NCI-H748 treated with DMSO at 0.1 percent for 48 hours (cell line): ENCODE measurements around the gene SIMC1.

ENCODE experiments used
- DNase-seq: peaks from one replicate; lab custom pipeline; 2025; lab: John Stamatoyannopoulos, UW

The SIMC1 gene

GRCh38 chr5:176317534-176318374 lies 79.5 kb downstream of the SIMC1 start:
- DNase-seq: no peak

GRCh38 chr5:176319827-176320554 lies 81.8 kb downstream of the SIMC1 start:
- DNase-seq: no peak

- DNase-seq: no peak
Observed at GRCh38 chr5:176320577-176320976, 82.4 kb downstream of the SIMC1 start.

- no peak for DNase-seq
Observed at GRCh38 chr5:176334031-176334770, 96.0 kb downstream of the SIMC1 start.

- DNase-seq: no peak
Observed at GRCh38 chr5:176337913-176338312, 99.7 kb downstream of the SIMC1 start.

GRCh38 chr5:176339304-176339703 lies 101.1 kb downstream of the SIMC1 start:
- DNase-seq: no peak

- DNase-seq: no peak
Observed at GRCh38 chr5:176341325-176342157, 103.3 kb downstream of the SIMC1 start.

GRCh38 chr5:176342158-176342483 lies 103.9 kb downstream of the SIMC1 start:
- DNase-seq: no peak

GRCh38 chr5:176342766-176343458 lies 104.7 kb downstream of the SIMC1 start:
- no peak for DNase-seq

GRCh38 chr5:176350416-176350815 lies 112.2 kb downstream of the SIMC1 start:
- no peak for DNase-seq

GRCh38 chr5:176352116-176352878 lies 114.1 kb downstream of the SIMC1 start:
- no peak for DNase-seq

- DNase-seq: no peak
Observed at GRCh38 chr5:176353533-176353932, 115.3 kb downstream of the SIMC1 start.

- no peak for DNase-seq
Observed at GRCh38 chr5:176355400-176356178, 117.4 kb downstream of the SIMC1 start.

GRCh38 chr5:176356179-176356566 lies 117.9 kb downstream of the SIMC1 start:
- DNase-seq: no peak

- DNase-seq: no peak
Observed at GRCh38 chr5:176359658-176360057, 121.4 kb downstream of the SIMC1 start.

- DNase-seq: no peak
Observed at GRCh38 chr5:176360894-176361436, 122.7 kb downstream of the SIMC1 start.

GRCh38 chr5:176361437-176362232 lies 123.4 kb downstream of the SIMC1 start, which contains the start of gene KIAA1191:
Gene KIAA1191, minus strand, starts transcription at chr5:176361764. Its CDS starts 2,256 bp downstream, at chr5:176359508.
- DNase-seq: peak; percentile 58

GRCh38 chr5:176362233-176362490 lies 123.9 kb downstream of the SIMC1 start:
- no peak for DNase-seq
